Fibroblast of gingiva (primary cell): ENCODE results near the gene INSIG2.
"Not testable (repeated sequence)": the region's sequence is repeated elsewhere in the genome, so short reads cannot be mapped to it uniquely, and the experiment has no call there.

ENCODE experiments used
- DNase-seq: peaks from one replicate; pipeline ENCODE4 v3.0.0-alpha.2; 2011; ENCODE audit warnings: low read depth

Gene INSIG2

GRCh38 chr2:118059919-118060478 lies 28.3 kb upstream of the INSIG2 start:
- DNase-seq, result peak; percentile 84

- DNase-seq, result peak; percentile 83
Measured at GRCh38 chr2:118061135-118061955, 26.9 kb upstream of the INSIG2 start.

- DNase-seq, result peak; percentile 64
Measured at GRCh38 chr2:118062048-118062447, 26.2 kb upstream of the INSIG2 start.

DNA sequence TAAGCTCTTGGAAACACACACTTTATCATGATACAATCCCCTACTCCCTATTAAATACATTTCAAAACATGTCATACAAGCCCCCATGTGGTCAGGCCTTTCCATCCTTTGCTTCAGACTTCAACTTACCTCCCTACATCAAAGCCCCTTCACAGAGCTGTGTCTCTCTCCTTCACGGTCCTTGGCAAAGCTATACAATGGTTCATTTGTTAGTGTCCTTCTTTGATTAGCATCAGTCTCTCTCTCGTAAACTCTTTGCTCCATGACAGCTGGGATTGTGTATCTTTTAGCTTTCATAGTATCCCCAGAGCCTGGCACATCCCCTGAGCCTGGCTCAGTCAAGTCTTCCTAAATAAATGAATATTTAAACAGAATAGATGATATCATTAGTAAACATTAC lies 25.6 kb upstream of the INSIG2 start:
- no peak for DNase-seq

GRCh38 chr2:118065015-118065706 lies 23.1 kb upstream of the INSIG2 start:
- no peak for DNase-seq

- no peak for DNase-seq
Measured at GRCh38 chr2:118065921-118066511, 22.3 kb upstream of the INSIG2 start.

- peak; percentile 24 for DNase-seq
Measured at GRCh38 chr2:118077636-118078247, 10.5 kb upstream of the INSIG2 start.

DNA sequence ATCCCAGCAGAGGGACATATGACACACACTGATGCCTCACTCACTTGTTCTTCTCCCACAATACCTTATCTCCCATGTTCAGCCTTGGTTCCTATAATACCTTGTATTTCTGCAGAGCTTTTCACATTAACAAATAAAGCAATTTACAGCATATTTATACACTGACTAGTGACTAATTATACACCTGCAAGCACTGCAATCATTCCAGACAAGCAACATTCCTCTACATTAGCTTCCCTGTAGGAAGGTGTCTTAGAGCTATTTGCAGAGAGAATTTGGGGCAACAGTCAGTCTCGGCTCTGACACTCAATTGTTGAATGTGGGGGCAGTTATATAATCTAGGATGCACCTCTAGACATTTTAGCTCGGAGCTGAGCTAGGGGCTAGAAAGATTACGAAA lies 9.5 kb upstream of the INSIG2 start:
- DNase-seq, result no peak

GRCh38 chr2:118084491-118085089 lies 3.7 kb upstream of the INSIG2 start:
- no peak for DNase-seq

DNA sequence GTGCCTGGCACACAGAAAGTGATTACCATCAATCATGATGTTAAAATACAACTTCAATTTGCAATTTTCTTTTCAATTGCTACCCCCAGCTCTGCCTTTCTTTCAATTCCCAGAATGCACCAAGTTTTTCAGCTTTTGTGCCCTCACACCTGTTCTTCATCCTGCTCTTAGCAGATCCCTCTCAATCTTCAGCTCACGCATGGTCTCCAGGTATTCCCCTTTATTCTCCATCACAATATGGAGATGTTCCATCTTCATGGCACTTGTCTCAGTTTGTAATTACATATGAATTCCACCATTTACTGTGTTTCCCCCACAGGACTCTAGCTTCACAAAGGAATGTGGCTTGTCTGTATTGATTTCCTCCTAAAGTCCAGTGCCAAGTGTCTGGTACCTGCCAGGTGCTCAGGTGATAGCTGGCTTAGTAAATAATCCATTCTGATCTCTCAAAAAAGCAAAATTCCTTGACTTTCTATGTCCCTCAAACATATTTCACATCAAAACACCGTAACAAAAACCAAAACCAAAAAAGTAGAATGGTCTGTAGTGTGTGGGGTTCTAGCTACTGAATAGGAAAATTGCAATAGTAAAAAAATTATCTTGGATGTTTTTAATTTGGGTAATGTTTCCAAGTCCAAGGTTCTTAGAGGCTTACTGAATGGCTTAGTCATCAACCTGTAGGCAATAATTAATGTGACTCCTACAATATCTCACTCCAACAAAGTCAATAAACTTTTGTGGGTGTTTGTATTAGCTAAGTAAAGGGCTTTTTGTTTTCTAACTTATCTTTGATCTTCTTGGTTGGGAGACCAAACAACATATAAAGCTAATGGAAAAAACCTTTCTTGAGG lies 2.9 kb upstream of the INSIG2 start:
- no peak for DNase-seq

DNA sequence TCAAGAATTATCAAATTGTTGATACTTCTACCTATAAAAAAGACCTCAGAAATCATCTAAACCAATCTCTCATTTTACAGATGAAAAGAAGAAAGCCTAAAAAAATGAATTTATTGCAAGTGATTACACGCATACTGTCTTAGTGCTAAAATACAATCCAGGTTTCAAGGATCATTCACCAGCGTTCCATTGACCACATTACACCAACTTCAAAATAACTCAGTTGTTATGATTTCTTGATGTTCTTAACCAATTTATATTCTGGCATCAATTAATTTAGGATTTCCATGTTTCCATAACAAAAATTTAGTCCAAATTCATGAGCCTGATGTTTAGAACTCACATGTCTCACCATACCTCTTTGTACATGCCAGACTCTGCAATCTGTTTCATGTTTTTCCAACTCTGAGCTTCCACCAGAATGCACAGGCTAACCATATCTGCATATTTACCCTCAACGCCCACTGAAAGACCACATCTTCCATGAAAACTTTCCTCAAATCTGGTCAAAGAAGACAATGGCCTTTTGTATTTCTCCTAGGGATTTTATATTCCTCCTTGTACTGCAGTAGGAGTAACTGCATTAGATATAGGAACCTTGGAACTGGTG lies 2.1 kb upstream of the INSIG2 start:
- DNase-seq, result no peak

DNA sequence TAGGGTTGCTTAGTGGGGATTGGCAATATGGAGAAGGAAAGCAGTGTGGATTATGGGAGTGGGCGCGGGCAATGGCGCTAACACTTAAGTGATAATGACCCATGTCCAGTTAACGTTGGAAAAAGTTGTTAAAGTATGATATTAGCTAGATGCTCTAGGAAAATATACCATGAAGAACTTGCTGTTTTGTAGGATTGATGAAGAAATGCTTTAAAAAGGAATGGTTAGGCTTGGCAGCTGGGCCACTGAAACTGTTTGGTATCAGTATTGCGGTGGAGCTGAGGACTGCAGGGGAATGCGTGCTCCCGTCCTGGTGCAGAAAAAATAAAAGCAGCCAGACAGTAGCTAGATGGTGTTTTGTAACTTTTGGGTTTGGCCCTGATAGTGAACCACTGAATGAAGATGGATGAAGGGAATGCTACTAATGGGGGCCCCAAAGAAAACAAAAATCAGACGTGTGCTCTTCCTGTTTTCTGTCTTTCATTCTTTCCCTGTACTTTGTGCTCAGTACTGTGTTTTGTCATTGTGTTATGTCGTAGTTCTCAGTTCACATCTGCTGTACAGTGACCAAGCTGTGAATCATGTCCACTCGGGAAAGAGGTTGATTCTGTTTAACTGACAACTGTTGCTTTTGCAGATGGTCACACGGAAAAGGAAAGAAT lies 999 bp downstream of the INSIG2 start:
- peak; percentile 50 for DNase-seq

DNA sequence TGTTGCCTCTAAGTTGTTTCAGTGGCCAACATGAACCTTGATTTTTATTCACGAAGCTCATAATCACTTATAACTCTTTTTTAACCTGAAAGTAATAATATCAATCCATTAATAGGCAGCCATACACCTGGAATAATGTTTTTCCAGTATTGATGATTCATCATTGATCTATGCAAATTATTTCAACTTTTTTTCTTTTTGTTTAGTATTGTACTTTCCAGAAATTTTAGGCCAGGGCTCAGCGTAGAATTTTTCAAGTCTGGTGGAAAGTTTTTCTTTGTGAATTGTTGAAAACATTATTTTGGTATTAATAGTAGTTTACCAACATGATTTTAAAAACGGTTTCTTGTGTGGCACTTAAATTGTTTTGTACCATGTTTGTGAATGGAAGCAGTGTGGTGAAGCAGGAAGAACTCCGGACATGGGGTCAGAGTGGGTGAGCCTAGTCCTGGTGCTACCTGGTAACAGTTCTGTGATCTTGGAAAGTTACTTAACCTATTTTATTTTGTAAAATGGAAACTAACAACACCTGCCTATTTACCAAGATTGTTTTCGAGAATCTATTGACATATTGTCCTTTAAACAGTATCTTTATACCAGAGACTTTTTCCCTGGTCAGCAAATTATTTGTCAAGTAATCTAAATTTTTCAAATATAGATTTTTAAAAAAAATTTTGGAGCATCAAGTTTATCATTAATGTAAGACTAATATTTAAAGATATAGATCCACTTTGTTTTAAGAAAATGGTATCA lies 2.3 kb downstream of the INSIG2 start:
- no peak for DNase-seq

DNA sequence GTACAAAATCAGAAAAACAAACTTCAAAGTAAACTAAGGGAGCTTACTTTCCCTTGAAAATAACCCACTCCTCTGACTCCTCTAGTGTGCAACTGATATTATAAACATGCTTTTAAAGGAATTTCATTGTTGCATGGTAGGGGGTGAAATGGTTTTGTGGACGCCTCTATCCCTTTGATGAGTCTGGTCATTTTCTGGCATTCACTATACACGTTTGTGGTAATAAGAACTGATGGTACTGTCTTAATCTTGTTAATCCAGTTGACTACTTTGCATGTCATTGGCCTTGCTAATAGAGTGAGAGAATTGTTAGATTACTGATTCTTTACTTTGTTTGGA lies 2.8 kb downstream of the INSIG2 start:
- DNase-seq, result no peak

GRCh38 chr2:118091631-118092030 lies 3.4 kb downstream of the INSIG2 start:
- DNase-seq, result no peak

GRCh38 chr2:118094102-118094501 lies 5.8 kb downstream of the INSIG2 start:
- not testable (repeated sequence) for DNase-seq

DNA sequence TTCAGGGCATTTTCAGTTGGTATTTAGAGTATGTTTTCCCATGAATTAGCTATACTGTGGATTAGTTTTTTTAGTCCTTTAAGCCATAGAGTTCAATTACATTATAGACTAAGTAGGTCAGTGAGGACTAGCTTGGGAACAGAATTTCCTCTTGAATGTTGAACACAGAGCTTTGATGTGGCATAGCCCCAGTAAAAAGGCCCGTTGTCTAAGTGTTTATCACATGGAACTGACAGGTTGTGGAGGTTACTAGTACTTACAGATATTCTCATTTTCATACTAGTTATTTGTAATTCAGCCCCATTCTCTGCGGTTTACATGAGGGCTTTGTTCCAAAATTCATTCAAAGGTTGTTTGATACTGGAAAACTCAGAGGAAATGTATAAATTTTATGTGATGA lies 6.2 kb downstream of the INSIG2 start:
- no peak for DNase-seq

DNA sequence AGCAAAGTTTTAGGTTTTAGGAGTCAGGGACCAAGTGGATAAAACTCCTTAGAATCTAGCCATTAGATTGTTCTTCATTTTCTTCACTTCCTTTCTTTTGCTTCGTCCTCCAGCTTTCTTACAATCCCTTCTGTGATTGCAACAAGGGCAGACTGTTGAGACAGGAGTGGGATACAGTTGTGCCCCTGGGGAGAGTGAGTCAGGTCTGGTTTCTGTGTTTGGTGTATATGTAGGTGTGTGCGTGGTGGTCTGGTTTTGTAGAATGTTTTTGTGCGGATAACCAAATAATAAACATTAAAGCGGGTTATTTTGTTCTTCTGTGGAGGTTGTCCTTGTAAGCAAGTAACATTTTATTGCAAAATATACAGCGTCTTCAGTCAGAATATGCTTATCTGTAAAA lies 7.3 kb downstream of the INSIG2 start:
- peak; percentile 12 for DNase-seq

GRCh38 chr2:118097657-118098056 lies 9.4 kb downstream of the INSIG2 start:
- DNase-seq, result no peak
